Stromal cell of bone marrow (primary cell): ENCODE measurements around the gene CLDN5.

ENCODE experiments used
- DNase-seq: peaks from one replicate; pipeline ENCODE4 v3.0.0-alpha.2; 2012; ENCODE audit warnings: low read depth

Gene CLDN5

GRCh38 chr22:19522190-19522880 lies 1.9 kb downstream of the CLDN5 start:
- no peak for DNase-seq

- DNase-seq: no peak
These were observed 3.5 kb downstream of the CLDN5 start for GRCh38 chr22:19520566-19521305.

GRCh38 chr22:19520007-19520406 lies 4.2 kb downstream of the CLDN5 start:
- no peak for DNase-seq

- DNase-seq: no peak
These were observed 4.9 kb downstream of the CLDN5 start for GRCh38 chr22:19519041-19519926.

- DNase-seq: no peak
These were observed 5.6 kb downstream of the CLDN5 start for GRCh38 chr22:19518635-19519034.

- DNase-seq: no peak
These were observed 6.1 kb downstream of the CLDN5 start for GRCh38 chr22:19517919-19518611.

GRCh38 chr22:19517171-19517500 lies 7.1 kb downstream of the CLDN5 start:
- DNase-seq: no peak

- no peak for DNase-seq
These were observed 7.6 kb downstream of the CLDN5 start for GRCh38 chr22:19516378-19517170.

- no peak for DNase-seq
These were observed 8.4 kb downstream of the CLDN5 start for GRCh38 chr22:19515654-19516377.

GRCh38 chr22:19514831-19515565 lies 9.2 kb downstream of the CLDN5 start:
- no peak for DNase-seq

- DNase-seq: no peak
These were observed 10.4 kb downstream of the CLDN5 start for GRCh38 chr22:19513823-19514222.

GRCh38 chr22:19510919-19511341 lies 13.3 kb downstream of the CLDN5 start:
- DNase-seq: no peak

GRCh38 chr22:19509923-19510322 lies 14.3 kb downstream of the CLDN5 start:
- DNase-seq: no peak

- DNase-seq: no peak
These were observed 15.0 kb downstream of the CLDN5 start for GRCh38 chr22:19509191-19509590.

GRCh38 chr22:19508024-19508776 lies 16.0 kb downstream of the CLDN5 start:
- no peak for DNase-seq

GRCh38 chr22:19507534-19507861 lies 16.7 kb downstream of the CLDN5 start:
- no peak for DNase-seq

- no peak for DNase-seq
These were observed 18.0 kb downstream of the CLDN5 start for GRCh38 chr22:19506212-19506611.

- no peak for DNase-seq
These were observed 18.5 kb downstream of the CLDN5 start for GRCh38 chr22:19505735-19506126.
